DMS153 (cell line): Measurements from ENCODE around the gene UACA.
"Not testable (repeated sequence)": the region's sequence is repeated elsewhere in the genome, so short reads cannot be mapped to it uniquely, and the experiment has no call there.

ENCODE experiments used
- DNase-seq: peaks from one replicate; lab custom pipeline; 2025; lab: John Stamatoyannopoulos, UW

The UACA gene

DNA sequence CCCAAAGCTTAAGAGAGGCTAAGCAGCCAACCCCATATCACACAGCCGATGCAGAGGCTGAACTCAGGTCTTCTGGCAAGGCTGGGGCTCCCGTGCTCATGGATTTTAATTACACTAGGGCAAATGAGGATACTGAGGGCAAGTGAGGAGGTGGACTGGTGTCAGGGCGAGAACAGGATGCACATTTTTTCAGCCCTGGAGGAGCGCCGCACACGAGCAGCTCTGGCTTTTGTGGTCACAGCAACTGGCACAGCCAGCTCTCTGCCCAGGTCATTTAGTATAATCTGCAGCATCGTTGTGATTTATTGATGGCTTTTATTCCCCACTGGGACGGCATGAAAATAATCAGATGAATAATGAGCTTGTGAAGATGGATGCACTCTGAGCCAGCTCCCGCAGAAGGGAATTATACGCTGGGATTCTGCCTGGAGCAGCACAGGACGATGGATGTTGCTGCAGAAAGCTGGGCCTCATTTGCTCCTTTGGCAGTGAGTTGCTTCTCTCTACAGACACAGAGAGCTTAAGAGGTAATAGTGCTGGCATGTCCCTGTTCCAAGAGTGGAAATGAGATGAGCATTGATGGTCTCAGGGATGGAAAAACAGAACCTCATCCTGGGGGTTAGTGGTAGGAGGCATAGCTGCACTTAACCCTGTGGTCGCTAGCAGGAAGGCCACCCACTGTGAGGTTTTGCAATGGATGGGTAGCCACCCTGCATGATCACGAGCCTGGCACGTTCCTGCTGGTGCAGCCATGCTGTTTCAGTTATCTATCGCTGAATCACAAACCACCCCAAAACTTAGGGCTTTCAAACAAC, 135.4 kb downstream of the UACA start:
- no peak for DNase-seq

GRCh38 chr15:70627322-70627721, 136.0 kb downstream of the UACA start:
- DNase-seq = no peak

- DNase-seq = no peak
Observed at GRCh38 chr15:70625438-70625837, 137.9 kb downstream of the UACA start.

DNA sequence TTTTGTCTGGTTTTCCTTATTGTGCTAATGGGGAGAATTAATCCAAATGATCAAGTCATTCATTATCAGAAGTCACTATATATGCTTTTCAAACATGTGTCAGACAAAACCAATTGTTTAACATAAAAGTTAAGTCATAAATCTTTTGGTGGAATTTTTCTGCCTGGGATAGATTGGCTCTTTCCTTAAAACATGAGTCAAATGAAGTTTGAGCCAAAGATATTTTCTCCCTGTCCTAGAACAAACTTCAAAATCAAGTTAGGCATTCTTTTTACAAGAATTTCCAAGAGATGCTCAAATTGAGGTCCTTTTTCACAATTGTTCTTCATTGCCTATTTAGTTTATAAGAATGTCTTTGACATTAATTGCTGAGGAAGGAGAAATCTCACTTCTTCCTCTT, 138.3 kb downstream of the UACA start:
- no peak for DNase-seq

DNA sequence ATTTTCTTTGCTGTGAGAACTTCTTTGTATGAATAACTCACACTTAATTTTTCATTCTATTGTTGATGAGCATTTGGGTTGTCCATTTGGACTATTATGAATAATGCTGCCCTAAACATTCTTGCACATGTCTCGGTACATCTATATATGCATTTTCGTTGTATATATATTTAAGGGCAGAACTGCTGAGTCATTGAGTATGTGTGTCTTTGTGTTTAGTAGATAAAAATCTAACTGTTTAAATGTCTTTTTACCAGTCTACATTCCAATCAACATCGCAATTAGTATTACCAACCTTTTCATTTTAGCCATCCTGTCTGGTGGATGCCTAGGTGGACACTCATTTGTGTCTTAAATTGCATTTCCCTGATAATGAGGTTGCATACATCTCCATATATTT, 144.4 kb downstream of the UACA start:
- DNase-seq = no peak

- no peak for DNase-seq
Observed at GRCh38 chr15:70617911-70618287, 145.5 kb downstream of the UACA start.

- DNase-seq = peak; percentile 33
Observed at GRCh38 chr15:70617076-70617910, 146.1 kb downstream of the UACA start.

- DNase-seq = not testable (repeated sequence)
Observed at GRCh38 chr15:70616311-70616756, 147.0 kb downstream of the UACA start.

- DNase-seq = no peak
Observed at GRCh38 chr15:70615435-70616310, 147.7 kb downstream of the UACA start.

GRCh38 chr15:70614221-70614620, 149.1 kb downstream of the UACA start:
- DNase-seq = no peak

GRCh38 chr15:70613271-70613670, 150.1 kb downstream of the UACA start:
- DNase-seq = no peak

DNA sequence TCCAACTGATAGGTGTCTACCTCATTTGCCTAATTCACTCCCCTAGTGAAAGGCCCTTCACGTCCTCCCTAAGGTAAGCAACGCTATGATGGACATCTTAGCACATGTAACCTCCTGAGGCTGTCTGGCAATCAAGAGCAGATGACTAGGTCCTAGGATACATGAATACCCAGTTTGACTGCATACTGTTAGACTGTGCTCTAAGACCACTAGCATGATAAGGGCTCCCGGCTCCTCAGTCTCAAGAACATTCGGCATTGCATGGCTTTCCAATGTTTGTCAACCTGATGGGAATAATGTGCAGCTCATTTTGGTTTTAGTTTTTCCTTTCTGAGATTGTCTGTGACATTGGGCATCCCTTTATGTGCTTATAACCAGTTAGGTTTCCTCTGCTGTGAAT, 152.1 kb downstream of the UACA start:
- no peak for DNase-seq

GRCh38 chr15:70610541-70610940, 152.8 kb downstream of the UACA start:
- DNase-seq = no peak

- no peak for DNase-seq
Observed at GRCh38 chr15:70609889-70610288, 153.5 kb downstream of the UACA start.

DNA sequence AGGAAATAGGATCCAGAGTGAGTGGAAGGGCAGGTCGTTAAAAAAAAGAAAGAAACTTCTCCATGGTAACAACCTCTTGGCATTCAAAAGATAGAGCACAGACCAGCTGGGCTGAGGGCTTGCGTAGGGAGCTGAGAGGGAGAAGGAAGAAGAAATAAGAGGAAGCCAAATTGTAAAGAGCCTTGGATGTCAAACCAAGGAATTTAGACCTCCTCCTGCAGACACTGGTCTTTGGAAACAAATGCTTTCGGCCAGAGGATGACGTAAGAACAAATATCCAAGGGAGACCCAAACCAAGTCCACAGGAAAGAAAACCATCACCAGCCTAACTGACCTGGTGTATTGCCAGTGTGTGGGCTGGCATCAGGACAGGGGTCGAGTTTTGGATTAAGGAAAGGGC, 155.2 kb downstream of the UACA start:
- no peak for DNase-seq

- DNase-seq = no peak
Observed at GRCh38 chr15:70605606-70606410, 157.6 kb downstream of the UACA start.

- no peak for DNase-seq
Observed at GRCh38 chr15:70604666-70605315, 158.6 kb downstream of the UACA start.
